ENCODE data around the gene MAP7. TPM values are rescaled to one million over a fixed set of nuclear protein-coding genes. Genes with fewer than 3 reads are reported as not detected.

The MAP7 gene
- total and polyA plus RNA-seq, 9 of the 15 experiments (the other 6 are each of a cell fraction or from before 2014, with no cell fraction given): 0.76 to 7.7 (median 3.9) TPM

DNA sequence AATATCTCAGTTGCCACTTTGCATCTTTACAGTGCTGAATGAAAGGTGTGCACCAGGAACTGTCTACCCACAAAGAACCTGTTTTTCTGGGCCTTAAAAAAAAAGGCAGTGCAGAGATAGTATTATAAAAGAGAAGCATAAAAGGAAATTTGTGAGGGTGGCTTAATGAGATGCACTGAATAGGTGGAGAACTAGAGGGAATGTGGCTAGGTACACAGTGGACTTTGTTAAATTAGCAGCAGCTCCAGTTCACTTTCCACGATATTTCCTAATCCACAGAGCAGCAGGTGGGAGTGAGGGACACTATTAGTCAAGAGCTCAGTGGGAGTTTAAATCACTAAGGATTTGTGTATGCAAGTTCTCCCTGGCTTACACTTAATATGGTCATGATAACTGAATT, 38.8 kb downstream of the MAP7 start:
- H3K36me3 ChIP-seq (ENCODE audit: control insufficient read depth, insufficient read depth, low read length): no peaks in the 10 kb centered on the region
- intact Hi-C loops (cut with micrococcal nuclease) (no loop called here), in situ Hi-C loops (cut with MboI) (no loop called here)
- no peaks in the 10 kb centered on the region for H3K9me1 ChIP-seq (ENCODE audit: control insufficient read depth, insufficient read depth, low read length)
- DNase-seq (ENCODE audit: extremely low read depth in 1 of 4, low spot score in 3 of 4): no peak
- ChIA-PET CTCF (ENCODE audit: low intra/inter-chr PET ratio) (no interaction called here), POLR2A (interaction anchor here (0.8 kb wide), 2 partner anchors 10 to 281 kb away, joined by 3 read pairs; partner anchors contain the start of gene MAP3K5)
- H3K4me2 ChIP-seq (ENCODE audit: insufficient read depth, low read length): no peak overlapping the region
- H3K9ac ChIP-seq (ENCODE audit: insufficient read depth in 1 of 2, low read depth in 2 of 2, low read length in 2 of 2): no peak overlapping the region
- ATAC-seq: no peak
- TF ChIP-seq ZNF408 (CRISPR knock-in tag; IDR thresholded peaks at IDR 0.05; ENCODE audit: low read depth): no peak
- TF ChIP-seq XRCC5 (IDR thresholded peaks at IDR 0.05; ENCODE audit: low read depth, low read length): no peak
- no peak for TF ChIP-seq CAMTA2 (CRISPR knock-in tag; conservative IDR thresholded peaks at IDR 0.05)
- TF ChIP-seq DLX4 (CRISPR knock-in tag; IDR thresholded peaks at IDR 0.05): no peak
- TF ChIP-seq, protein P1, sequence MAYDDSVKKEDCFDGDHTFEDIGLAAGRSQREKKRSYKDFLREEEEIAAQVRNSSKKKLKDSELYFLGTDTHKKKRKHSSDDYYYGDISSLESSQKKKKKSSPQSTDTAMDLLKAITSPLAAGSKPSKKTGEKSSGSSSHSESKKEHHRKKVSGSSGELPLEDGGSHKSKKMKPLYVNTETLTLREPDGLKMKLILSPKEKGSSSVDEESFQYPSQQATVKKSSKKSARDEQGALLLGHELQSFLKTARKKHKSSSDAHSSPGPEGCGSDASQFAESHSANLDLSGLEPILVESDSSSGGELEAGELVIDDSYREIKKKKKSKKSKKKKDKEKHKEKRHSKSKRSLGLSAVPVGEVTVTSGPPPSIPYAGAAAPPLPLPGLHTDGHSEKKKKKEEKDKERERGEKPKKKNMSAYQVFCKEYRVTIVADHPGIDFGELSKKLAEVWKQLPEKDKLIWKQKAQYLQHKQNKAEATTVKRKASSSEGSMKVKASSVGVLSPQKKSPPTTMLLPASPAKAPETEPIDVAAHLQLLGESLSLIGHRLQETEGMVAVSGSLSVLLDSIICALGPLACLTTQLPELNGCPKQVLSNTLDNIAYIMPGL (CRISPR knock-in tag; IDR thresholded peaks at IDR 0.05): no peak
- TF ChIP-seq, protein P2, sequence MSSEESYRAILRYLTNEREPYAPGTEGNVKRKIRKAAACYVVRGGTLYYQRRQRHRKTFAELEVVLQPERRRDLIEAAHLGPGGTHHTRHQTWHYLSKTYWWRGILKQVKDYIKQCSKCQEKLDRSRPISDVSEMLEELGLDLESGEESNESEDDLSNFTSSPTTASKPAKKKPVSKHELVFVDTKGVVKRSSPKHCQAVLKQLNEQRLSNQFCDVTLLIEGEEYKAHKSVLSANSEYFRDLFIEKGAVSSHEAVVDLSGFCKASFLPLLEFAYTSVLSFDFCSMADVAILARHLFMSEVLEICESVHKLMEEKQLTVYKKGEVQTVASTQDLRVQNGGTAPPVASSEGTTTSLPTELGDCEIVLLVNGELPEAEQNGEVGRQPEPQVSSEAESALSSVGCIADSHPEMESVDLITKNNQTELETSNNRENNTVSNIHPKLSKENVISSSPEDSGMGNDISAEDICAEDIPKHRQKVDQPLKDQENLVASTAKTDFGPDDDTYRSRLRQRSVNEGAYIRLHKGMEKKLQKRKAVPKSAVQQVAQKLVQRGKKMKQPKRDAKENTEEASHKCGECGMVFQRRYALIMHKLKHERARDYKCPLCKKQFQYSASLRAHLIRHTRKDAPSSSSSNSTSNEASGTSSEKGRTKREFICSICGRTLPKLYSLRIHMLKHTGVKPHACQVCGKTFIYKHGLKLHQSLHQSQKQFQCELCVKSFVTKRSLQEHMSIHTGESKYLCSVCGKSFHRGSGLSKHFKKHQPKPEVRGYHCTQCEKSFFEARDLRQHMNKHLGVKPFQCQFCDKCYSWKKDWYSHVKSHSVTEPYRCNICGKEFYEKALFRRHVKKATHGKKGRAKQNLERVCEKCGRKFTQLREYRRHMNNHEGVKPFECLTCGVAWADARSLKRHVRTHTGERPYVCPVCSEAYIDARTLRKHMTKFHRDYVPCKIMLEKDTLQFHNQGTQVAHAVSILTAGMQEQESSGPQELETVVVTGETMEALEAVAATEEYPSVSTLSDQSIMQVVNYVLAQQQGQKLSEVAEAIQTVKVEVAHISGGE (CRISPR knock-in tag; IDR thresholded peaks at IDR 0.05): no peak
- TF ChIP-seq CBX5 (IDR thresholded peaks at IDR 0.05; ENCODE audit: borderline replicate concordance, low read depth): no peak
- no peak for TF ChIP-seq NR2F6 (CRISPR knock-in tag; IDR thresholded peaks at IDR 0.05)
- no peak for TF ChIP-seq YBX1 (IDR thresholded peaks at IDR 0.05)
- no peak for TF ChIP-seq KAT2B (IDR thresholded peaks at IDR 0.05; ENCODE audit: low read depth, low read length)
- TF ChIP-seq BHLHE40 (IDR thresholded peaks at IDR 0.05; ENCODE audit: low read length): no peak
- TF ChIP-seq, protein P3, sequence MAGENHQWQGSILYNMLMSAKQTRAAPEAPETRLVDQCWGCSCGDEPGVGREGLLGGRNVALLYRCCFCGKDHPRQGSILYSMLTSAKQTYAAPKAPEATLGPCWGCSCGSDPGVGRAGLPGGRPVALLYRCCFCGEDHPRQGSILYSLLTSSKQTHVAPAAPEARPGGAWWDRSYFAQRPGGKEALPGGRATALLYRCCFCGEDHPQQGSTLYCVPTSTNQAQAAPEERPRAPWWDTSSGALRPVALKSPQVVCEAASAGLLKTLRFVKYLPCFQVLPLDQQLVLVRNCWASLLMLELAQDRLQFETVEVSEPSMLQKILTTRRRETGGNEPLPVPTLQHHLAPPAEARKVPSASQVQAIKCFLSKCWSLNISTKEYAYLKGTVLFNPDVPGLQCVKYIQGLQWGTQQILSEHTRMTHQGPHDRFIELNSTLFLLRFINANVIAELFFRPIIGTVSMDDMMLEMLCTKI (IDR thresholded peaks at IDR 0.05; ENCODE audit: partially characterized antibody): no peak
- TF ChIP-seq, protein P4, sequence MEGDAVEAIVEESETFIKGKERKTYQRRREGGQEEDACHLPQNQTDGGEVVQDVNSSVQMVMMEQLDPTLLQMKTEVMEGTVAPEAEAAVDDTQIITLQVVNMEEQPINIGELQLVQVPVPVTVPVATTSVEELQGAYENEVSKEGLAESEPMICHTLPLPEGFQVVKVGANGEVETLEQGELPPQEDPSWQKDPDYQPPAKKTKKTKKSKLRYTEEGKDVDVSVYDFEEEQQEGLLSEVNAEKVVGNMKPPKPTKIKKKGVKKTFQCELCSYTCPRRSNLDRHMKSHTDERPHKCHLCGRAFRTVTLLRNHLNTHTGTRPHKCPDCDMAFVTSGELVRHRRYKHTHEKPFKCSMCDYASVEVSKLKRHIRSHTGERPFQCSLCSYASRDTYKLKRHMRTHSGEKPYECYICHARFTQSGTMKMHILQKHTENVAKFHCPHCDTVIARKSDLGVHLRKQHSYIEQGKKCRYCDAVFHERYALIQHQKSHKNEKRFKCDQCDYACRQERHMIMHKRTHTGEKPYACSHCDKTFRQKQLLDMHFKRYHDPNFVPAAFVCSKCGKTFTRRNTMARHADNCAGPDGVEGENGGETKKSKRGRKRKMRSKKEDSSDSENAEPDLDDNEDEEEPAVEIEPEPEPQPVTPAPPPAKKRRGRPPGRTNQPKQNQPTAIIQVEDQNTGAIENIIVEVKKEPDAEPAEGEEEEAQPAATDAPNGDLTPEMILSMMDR (IDR thresholded peaks at IDR 0.05 in 2 of 3, conservative IDR thresholded peaks at IDR 0.05 in 1 of 3; ENCODE audit: insufficient read depth in 2 of 3, low read depth in 1 of 3, low read length in 3 of 3): no peak
- no peaks in the 10 kb centered on the region for H3K4me1 ChIP-seq (replicated peaks in 1 of 2; ENCODE audit: control insufficient read depth in 2 of 2, insufficient read depth in 2 of 2, low read length in 2 of 2)
- H4K20me1 ChIP-seq (replicated peaks; ENCODE audit: control insufficient read depth, insufficient read depth, low read length): no peaks in the 10 kb centered on the region
- no peaks in the 10 kb centered on the region for H3K9me3 ChIP-seq (replicated peaks; ENCODE audit: control insufficient read depth, insufficient read depth, low read depth, low read length)
- H3K27ac ChIP-seq (ENCODE audit: extremely low read depth, low read depth, low read length): no peak overlapping the region
- peaks cover 0 to 2% of the 10 kb centered on the region in 2 experiments; a peak in 1 of 5 replicates for H3K27me3 ChIP-seq (ENCODE audit: control insufficient read depth in 2 of 2, insufficient read depth in 2 of 2, low read length in 2 of 2)
- 18% methylated on average over 1 of the region's 1 CpG for WGBS (ENCODE audit: insufficient coverage, low coverage, missing lambda C conversion rate)
- H3K4me3 ChIP-seq: no peak overlapping the region
- BruUV-seq (replicated peaks): no TSS peak
- no peak overlapping the region for H2AFZ ChIP-seq (ENCODE audit: low read depth, low read length)
- no peak for FAIRE-seq
- H3K79me2 ChIP-seq (ENCODE audit: control insufficient read depth, insufficient read depth, low read length): no peaks in the 10 kb centered on the region
